HepG2 (cell line): ENCODE data around the gene MRPL14. TPM values are rescaled to one million over a fixed set of nuclear protein-coding genes. Genes with fewer than 3 reads are reported as not detected.

Source experiments
- ATF7 ChIP-seq, 2 experiments: fragments of 450-650 bp in 1 of 2; sonication (generic) in 1 of 2; formaldehyde crosslinking in 1 of 2; IDR thresholded peaks; 2 replicates each; pipeline versions ENCODE4 v1.4.0 to v1.6.1; 2016 to 2020; ENCODE audit warnings: antibody characterized with exemption in 1 of 2, mild to moderate bottlenecking in 1 of 2, missing genetic modification reagents in 1 of 2
- GATA4 ChIP-seq: sonication (generic); IDR thresholded peaks from 2 replicates; pipeline ENCODE4 v1.6.1; 2016; ENCODE audit warnings: antibody characterized with exemption, low read depth, borderline replicate concordance
- GATAD1 ChIP-seq: IDR thresholded peaks from 2 replicates; pipeline ENCODE4 v1.6.1; 2016; ENCODE audit warnings: missing genetic modification reagents, missing compliant biosample characterization
- GRHL1 ChIP-seq: sonication (generic); formaldehyde crosslinking; conservative IDR thresholded peaks from 2 replicates; pipeline ENCODE4 v1.8.0; 2022; ENCODE audit warnings: missing genetic modification reagents
- GTF3A ChIP-seq: sonication (generic); formaldehyde crosslinking; conservative IDR thresholded peaks from 2 replicates; pipeline ENCODE4 v1.4.0; 2020; ENCODE audit warnings: mild to moderate bottlenecking, missing genetic modification reagents
- HOXD1 ChIP-seq: sonication (generic); formaldehyde crosslinking; IDR thresholded peaks from 2 replicates; pipeline ENCODE4 v1.5.0; 2020; ENCODE audit warnings: missing genetic modification reagents
- IKZF1 ChIP-seq: fragments of 450-650 bp; IDR thresholded peaks from 2 replicates; pipeline ENCODE4 v1.7.1; 2016
- KDM6A ChIP-seq: IDR thresholded peaks from 2 replicates; pipeline ENCODE4 v1.6.1; 2016; ENCODE audit warnings: low read depth
- KLF11 ChIP-seq: IDR thresholded peaks from 2 replicates; pipeline ENCODE4 v1.6.1; 2016; ENCODE audit warnings: missing compliant biosample characterization
- KMT2A ChIP-seq: sonication (generic); formaldehyde crosslinking; IDR thresholded peaks from 2 replicates; pipeline ENCODE4 v1.4.0; 2020; ENCODE audit warnings: missing genetic modification reagents
- LCORL ChIP-seq, 2 experiments: fragments of 450-650 bp in 1 of 2; sonication (generic) in 1 of 2; formaldehyde crosslinking in 1 of 2; IDR thresholded peaks; 2 replicates each; pipeline versions ENCODE4 v1.5.0 to v1.6.1; 2017 to 2020; ENCODE audit warnings: antibody characterized with exemption in 1 of 2, missing genetic modification reagents in 1 of 2
- NR2C2 ChIP-seq: sonication (generic); formaldehyde crosslinking; IDR thresholded peaks from 2 replicates; pipeline ENCODE4 v1.4.0; 2020; ENCODE audit warnings: missing genetic modification reagents, mild to moderate bottlenecking, moderate library complexity, borderline replicate concordance
- SETDB1 ChIP-seq: sonication (generic); formaldehyde crosslinking; IDR thresholded peaks from 2 replicates; pipeline ENCODE4 v1.5.1; 2020; ENCODE audit warnings: missing genetic modification reagents, mild to moderate bottlenecking, borderline replicate concordance
- SP1 ChIP-seq, 2 experiments: fragments of 450-650 bp in 1 of 2; sonication (generic) in 1 of 2; formaldehyde crosslinking in 1 of 2; IDR thresholded peaks; 2 replicates each; pipeline versions ENCODE4 v1.4.0 to v1.6.1; 2016 to 2020; ENCODE audit warnings: missing genetic modification reagents in 1 of 2
- SRY ChIP-seq: sonication (generic); formaldehyde crosslinking; IDR thresholded peaks from 2 replicates; pipeline ENCODE4 v1.8.0; 2022; ENCODE audit warnings: mild to moderate bottlenecking, missing genetic modification reagents
- TOPORS ChIP-seq: sonication (generic); formaldehyde crosslinking; IDR thresholded peaks from 2 replicates; pipeline ENCODE4 v1.8.0; 2023; ENCODE audit warnings: mild to moderate bottlenecking, missing genetic modification reagents
- ZNF570 ChIP-seq: sonication (generic); formaldehyde crosslinking; IDR thresholded peaks from 2 replicates; pipeline ENCODE4 v1.4.0; 2020; ENCODE audit warnings: mild to moderate bottlenecking, missing genetic modification reagents, borderline replicate concordance
- ZNF615 ChIP-seq: sonication (generic); formaldehyde crosslinking; IDR thresholded peaks from 2 replicates; pipeline ENCODE4 v1.5.0; 2020; ENCODE audit warnings: mild to moderate bottlenecking, missing genetic modification reagents, borderline replicate concordance
- polyA plus RNA-seq, 8 experiments: library from polyadenylated mRNA; depleted of rRNA in 3 of 8; stranded (reverse) in 7 of 8; unstranded in 1 of 8; fragments of >200 nt; fragmentation: Illumina TruSeq in 4 of 8; extraction: Trizol in 4 of 8; gene quantifications; 2 replicates each; pipeline versions ENCODE4 v1.2.1 to v1.2.3, GENCODE V29; 2011 to 2016; ENCODE audit warnings: low read depth in 4 of 8, missing spikeins in 1 of 8, mixed read lengths in 1 of 8; ENCODE audit not compliant: insufficient read depth in 1 of 8
- total RNA-seq, 5 experiments: library from RNA; depleted of rRNA; stranded (reverse); fragments of >200 nt; fragmentation: Illumina TruSeq; extraction: Trizol; gene quantifications; 2 replicates each; pipeline ENCODE4 v1.2.3, GENCODE V29; 2016; ENCODE audit warnings: low read depth in 1 of 5
- TF ChIP-seq, protein P1 (sequence below): sonication (generic); formaldehyde crosslinking; conservative IDR thresholded peaks from 2 replicates; pipeline ENCODE4 v1.4.0; 2020; ENCODE audit warnings: mild to moderate bottlenecking, missing genetic modification reagents, moderate library complexity
- TF ChIP-seq, protein P2 (sequence below): sonication (generic); formaldehyde crosslinking; IDR thresholded peaks from 2 replicates; pipeline ENCODE4 v1.9.0; 2021; ENCODE audit warnings: missing genetic modification reagents, mild to moderate bottlenecking, borderline replicate concordance
- TF ChIP-seq, protein P3 (sequence below): sonication (generic); formaldehyde crosslinking; IDR thresholded peaks from 2 replicates; pipeline ENCODE4 v1.5.0; 2020; ENCODE audit warnings: mild to moderate bottlenecking, missing genetic modification reagents

The MRPL14 gene
- total and polyA plus RNA-seq, 2 of the 13 experiments (the other 11 are each of a cell fraction or from before 2014, with no cell fraction given), result 157 to 178 TPM

DNA sequence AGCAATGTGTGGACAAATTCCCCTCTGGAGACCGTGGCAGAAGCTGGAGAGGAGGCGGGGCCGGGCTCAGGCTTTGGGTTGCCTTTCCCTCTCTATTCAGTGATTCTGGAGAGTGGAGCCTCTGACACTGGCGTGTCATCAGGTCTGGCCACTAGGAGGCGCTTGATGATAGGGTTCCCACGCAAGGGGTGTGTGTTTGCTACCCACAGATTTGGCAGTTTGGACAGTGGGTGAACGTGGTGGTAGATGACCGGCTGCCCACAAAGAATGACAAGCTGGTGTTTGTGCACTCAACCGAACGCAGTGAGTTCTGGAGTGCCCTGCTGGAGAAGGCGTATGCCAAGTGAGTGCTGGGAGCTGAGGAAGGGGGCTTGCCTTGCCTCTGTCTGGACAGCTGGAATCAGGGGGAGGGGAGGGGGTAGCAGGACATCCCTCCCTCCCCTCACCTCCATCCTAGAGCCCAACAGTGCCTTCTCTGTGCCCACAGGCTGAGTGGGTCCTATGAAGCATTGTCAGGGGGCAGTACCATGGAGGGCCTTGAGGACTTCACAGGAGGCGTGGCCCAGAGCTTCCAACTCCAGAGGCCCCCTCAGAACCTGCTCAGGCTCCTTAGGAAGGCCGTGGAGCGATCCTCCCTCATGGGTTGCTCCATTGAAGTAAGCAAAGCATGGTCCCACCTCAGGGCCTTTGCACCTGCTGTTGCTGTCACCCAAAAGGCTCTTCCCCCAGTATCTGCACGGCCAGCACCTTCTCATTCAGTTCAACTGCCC, 45.7 kb upstream of the MRPL14 start (continued):
- TF ChIP-seq, protein P1, sequence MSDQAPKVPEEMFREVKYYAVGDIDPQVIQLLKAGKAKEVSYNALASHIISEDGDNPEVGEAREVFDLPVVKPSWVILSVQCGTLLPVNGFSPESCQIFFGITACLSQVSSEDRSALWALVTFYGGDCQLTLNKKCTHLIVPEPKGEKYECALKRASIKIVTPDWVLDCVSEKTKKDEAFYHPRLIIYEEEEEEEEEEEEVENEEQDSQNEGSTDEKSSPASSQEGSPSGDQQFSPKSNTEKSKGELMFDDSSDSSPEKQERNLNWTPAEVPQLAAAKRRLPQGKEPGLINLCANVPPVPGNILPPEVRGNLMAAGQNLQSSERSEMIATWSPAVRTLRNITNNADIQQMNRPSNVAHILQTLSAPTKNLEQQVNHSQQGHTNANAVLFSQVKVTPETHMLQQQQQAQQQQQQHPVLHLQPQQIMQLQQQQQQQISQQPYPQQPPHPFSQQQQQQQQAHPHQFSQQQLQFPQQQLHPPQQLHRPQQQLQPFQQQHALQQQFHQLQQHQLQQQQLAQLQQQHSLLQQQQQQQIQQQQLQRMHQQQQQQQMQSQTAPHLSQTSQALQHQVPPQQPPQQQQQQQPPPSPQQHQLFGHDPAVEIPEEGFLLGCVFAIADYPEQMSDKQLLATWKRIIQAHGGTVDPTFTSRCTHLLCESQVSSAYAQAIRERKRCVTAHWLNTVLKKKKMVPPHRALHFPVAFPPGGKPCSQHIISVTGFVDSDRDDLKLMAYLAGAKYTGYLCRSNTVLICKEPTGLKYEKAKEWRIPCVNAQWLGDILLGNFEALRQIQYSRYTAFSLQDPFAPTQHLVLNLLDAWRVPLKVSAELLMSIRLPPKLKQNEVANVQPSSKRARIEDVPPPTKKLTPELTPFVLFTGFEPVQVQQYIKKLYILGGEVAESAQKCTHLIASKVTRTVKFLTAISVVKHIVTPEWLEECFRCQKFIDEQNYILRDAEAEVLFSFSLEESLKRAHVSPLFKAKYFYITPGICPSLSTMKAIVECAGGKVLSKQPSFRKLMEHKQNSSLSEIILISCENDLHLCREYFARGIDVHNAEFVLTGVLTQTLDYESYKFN, result no peak; the same call in 1 of the 2 replicates
- TF ChIP-seq ATF7 (IDR thresholded peaks at IDR 0.05), result no peak
- no peak for TF ChIP-seq ATF7 (CRISPR knock-in tag; IDR thresholded peaks at IDR 0.05)
- no peak for TF ChIP-seq KDM6A (CRISPR knock-in tag)
- no peak for TF ChIP-seq SETDB1 (CRISPR knock-in tag)
- TF ChIP-seq ZNF615, result no peak
- TF ChIP-seq NR2C2 (CRISPR knock-in tag), result no peak
- TF ChIP-seq GTF3A (CRISPR knock-in tag), result no peak
- no peak for TF ChIP-seq TOPORS (CRISPR knock-in tag)
- peak; percentile 20; the same call in 1 of the 2 replicates for TF ChIP-seq KMT2A (CRISPR knock-in tag)
- no peak for TF ChIP-seq GRHL1 (CRISPR knock-in tag)
- no peak for TF ChIP-seq SP1 (IDR thresholded peaks at IDR 0.05)
- no peak for TF ChIP-seq SP1 (CRISPR knock-in tag; IDR thresholded peaks at IDR 0.05)
- TF ChIP-seq GATA4, result no peak
- no peak for TF ChIP-seq IKZF1
- 0 out of 2 replicates have a peak, but pooled peaks have one; percentile 30 for TF ChIP-seq SRY
- no peak for TF ChIP-seq KLF11 (CRISPR knock-in tag)
- TF ChIP-seq, protein P2, sequence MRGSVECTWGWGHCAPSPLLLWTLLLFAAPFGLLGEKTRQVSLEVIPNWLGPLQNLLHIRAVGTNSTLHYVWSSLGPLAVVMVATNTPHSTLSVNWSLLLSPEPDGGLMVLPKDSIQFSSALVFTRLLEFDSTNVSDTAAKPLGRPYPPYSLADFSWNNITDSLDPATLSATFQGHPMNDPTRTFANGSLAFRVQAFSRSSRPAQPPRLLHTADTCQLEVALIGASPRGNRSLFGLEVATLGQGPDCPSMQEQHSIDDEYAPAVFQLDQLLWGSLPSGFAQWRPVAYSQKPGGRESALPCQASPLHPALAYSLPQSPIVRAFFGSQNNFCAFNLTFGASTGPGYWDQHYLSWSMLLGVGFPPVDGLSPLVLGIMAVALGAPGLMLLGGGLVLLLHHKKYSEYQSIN, result no peak; the same call in 1 of the 2 replicates
- no peak for TF ChIP-seq HOXD1 (CRISPR knock-in tag)
- no peak for TF ChIP-seq GATAD1 (CRISPR knock-in tag)
- TF ChIP-seq ZNF570 (CRISPR knock-in tag), result no peak
- TF ChIP-seq LCORL (IDR thresholded peaks at IDR 0.05), result 0 out of 2 replicates have a peak, but pooled peaks have one; percentile 34
- peak; percentile 94 for TF ChIP-seq LCORL (CRISPR knock-in tag; IDR thresholded peaks at IDR 0.05)
- TF ChIP-seq, protein P3, sequence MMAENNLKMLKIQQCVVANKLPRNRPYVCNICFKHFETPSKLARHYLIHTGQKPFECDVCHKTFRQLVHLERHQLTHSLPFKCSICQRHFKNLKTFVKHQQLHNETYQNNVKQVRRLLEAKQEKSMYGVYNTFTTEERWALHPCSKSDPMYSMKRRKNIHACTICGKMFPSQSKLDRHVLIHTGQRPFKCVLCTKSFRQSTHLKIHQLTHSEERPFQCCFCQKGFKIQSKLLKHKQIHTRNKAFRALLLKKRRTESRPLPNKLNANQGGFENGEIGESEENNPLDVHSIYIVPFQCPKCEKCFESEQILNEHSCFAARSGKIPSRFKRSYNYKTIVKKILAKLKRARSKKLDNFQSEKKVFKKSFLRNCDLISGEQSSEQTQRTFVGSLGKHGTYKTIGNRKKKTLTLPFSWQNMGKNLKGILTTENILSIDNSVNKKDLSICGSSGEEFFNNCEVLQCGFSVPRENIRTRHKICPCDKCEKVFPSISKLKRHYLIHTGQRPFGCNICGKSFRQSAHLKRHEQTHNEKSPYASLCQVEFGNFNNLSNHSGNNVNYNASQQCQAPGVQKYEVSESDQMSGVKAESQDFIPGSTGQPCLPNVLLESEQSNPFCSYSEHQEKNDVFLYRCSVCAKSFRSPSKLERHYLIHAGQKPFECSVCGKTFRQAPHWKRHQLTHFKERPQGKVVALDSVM (CRISPR knock-in tag), result no peak
